C4-2B (cell line): ENCODE measurements around the gene PIM3.

ENCODE experiments used
- H3K27ac ChIP-seq: fragments of 450-650 bp; 2 replicates; pipeline ENCODE4 v1.5.1; 2017
- ZFX ChIP-seq: fragments of 450-650 bp; IDR thresholded peaks from 2 replicates; pipeline ENCODE4 v1.6.1; 2017
- TF ChIP-seq, protein P1 (sequence below): fragments of 450-650 bp; conservative IDR thresholded peaks from 2 replicates; pipeline ENCODE4 v1.5.1; 2017; ENCODE audit warnings: mild to moderate bottlenecking

Gene PIM3

GRCh38 chr22:49991167-49991566 is 30.6 kb downstream of the PIM3 start:
- no peak overlapping the region for H3K27ac ChIP-seq
- TF ChIP-seq, protein P1, sequence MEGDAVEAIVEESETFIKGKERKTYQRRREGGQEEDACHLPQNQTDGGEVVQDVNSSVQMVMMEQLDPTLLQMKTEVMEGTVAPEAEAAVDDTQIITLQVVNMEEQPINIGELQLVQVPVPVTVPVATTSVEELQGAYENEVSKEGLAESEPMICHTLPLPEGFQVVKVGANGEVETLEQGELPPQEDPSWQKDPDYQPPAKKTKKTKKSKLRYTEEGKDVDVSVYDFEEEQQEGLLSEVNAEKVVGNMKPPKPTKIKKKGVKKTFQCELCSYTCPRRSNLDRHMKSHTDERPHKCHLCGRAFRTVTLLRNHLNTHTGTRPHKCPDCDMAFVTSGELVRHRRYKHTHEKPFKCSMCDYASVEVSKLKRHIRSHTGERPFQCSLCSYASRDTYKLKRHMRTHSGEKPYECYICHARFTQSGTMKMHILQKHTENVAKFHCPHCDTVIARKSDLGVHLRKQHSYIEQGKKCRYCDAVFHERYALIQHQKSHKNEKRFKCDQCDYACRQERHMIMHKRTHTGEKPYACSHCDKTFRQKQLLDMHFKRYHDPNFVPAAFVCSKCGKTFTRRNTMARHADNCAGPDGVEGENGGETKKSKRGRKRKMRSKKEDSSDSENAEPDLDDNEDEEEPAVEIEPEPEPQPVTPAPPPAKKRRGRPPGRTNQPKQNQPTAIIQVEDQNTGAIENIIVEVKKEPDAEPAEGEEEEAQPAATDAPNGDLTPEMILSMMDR: no peak

GRCh38 chr22:49991907-49992533 is 31.4 kb downstream of the PIM3 start:
- H3K27ac ChIP-seq: no peak overlapping the region
- TF ChIP-seq, protein P1: no peak
- TF ChIP-seq ZFX: no peak

DNA sequence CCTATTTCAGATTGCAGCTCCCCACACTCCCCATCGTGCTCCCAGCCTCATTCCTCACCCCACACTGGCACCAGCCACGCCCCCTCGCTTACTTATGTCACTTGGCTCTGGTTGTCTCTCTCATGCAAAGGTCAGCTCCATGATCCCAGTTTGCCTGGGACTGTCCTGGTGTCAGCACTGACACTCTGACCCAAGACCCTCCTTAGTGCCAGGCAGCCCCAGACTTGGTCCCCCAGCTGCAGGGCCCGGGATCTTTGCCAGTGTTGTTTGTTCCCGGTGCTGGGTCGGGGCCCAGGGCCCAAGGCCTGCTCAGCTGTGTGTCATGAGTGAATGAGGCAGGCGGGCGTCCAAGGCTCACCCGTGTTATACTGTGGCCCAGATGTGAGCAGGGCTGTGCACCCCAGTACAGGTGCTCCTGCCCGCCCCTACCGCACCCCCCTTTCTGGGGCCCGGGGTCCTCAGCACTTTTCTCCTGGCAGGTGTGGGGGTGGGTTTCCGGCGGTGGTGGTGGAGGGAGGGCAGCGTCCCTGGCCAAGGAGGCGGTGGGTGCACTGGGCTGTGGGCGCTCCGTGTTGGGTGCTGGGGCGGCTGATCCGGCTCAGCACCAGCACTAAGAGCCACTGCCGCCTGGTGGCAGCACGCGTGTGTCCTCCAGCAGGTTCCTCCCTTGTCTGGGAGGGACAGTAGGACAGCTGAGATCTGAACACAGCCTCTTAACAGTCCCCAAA is 32.5 kb downstream of the PIM3 start:
- no peak for TF ChIP-seq ZFX
- TF ChIP-seq, protein P1: peak; percentile 93
- no peak overlapping the region for H3K27ac ChIP-seq

- no peak overlapping the region for H3K27ac ChIP-seq
- no peak for TF ChIP-seq ZFX
- TF ChIP-seq, protein P1: no peak; the same call in 1 of the 2 replicates
Observed at GRCh38 chr22:49993649-49994360, 33.2 kb downstream of the PIM3 start.

DNA sequence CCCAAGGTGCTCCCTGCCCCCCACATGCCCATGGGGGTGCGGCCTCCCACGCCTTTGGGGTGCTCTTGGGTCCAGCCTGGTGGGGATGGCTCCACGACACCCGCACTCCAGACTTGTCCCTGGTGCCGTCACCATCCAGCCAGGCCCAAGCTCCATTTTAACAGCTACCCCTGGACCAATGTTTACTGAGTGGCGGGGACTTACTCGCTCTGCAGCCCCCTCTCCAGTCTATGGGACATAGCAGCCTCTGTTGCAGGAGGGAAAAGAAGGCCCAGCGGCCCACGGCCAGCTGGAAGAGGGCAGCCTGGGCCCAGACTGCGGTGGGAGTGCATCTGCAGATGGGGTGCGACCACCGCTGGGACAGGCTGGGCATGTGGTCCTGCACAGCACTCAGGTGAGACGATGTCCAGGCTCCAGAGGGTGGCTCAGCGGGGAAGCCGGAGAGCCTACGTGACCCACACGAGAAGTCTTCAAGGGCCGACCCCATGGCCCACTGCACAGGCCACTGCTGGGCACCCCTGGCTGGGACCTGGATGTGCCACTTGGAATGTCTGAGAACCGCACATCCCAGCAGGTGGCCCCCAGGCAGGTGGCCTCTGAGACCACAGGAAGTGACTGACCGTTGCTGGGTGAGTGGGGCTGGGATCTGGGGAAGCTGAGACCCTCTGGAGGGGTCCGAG is 33.9 kb downstream of the PIM3 start:
- no peak overlapping the region for H3K27ac ChIP-seq
- no peak for TF ChIP-seq ZFX
- TF ChIP-seq, protein P1: no peak

DNA sequence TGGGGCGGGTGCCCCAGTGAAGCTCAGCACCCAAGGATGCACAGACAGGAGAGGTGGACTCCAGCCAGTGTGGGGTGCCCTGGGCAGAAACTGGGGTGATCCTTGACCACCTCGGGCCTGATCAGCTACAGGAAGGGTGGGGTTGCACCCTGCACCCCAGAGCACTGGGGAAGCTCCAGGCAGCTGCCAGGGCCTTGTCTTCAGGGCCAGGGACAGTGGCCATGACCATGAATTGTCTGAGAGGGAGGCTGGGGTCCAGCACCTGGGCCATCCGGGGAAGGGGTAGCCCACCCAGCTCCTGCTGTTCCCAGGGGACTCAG is 34.4 kb downstream of the PIM3 start:
- no peak for TF ChIP-seq ZFX
- TF ChIP-seq, protein P1: no peak
- no peak overlapping the region for H3K27ac ChIP-seq
